Thymus (tissue), 11 donors: ENCODE data around the gene KIF16B. TPM values are rescaled to one million over a fixed set of nuclear protein-coding genes. Genes with fewer than 3 reads are reported as not detected.
"Not testable (repeated sequence)": the region's sequence is repeated elsewhere in the genome, so short reads cannot be mapped to it uniquely, and the experiment has no call there.

Source experiments
- DNase-seq, 9 donors: peaks; one replicate each; pipeline ENCODE4 v3.0.0-alpha.2; 2013; ENCODE audit warnings: low spot score in 9 of 9, low read depth in 6 of 9, missing footprints in 1 of 9
- H3K27ac ChIP-seq, 2 donors: one replicate each; pipeline ENCODE4 v1.5.1; 2013; ENCODE audit warnings: control low read depth in 1 of 2, low read depth in 1 of 2, low read length in 1 of 2, mild to moderate bottlenecking in 1 of 2, moderate library complexity in 1 of 2
- H3K27me3 ChIP-seq, 2 donors: one replicate each; pipeline ENCODE4 v1.5.1; 2013; ENCODE audit warnings: low read length in 1 of 2; ENCODE audit not compliant: control insufficient read depth in 2 of 2, insufficient read depth in 1 of 2
- H3K36me3 ChIP-seq, 2 donors: one replicate each; pipeline ENCODE4 v1.5.1; 2013; ENCODE audit warnings: low read length in 1 of 2, mild to moderate bottlenecking in 1 of 2, moderate library complexity in 1 of 2; ENCODE audit not compliant: control insufficient read depth in 2 of 2, insufficient read depth in 2 of 2
- H3K4me1 ChIP-seq, 2 donors: one replicate each; pipeline ENCODE4 v1.5.1; 2013; ENCODE audit warnings: low read length in 2 of 2; ENCODE audit not compliant: control insufficient read depth in 2 of 2, insufficient read depth in 2 of 2
- H3K4me3 ChIP-seq, 2 donors: one replicate each; pipeline ENCODE4 v1.5.1; 2013; ENCODE audit warnings: low read length in 2 of 2, control low read depth in 1 of 2, mild to moderate bottlenecking in 1 of 2
- H3K9me3 ChIP-seq, 2 donors: one replicate each; pipeline ENCODE4 v1.5.1; 2013; ENCODE audit warnings: low read length in 1 of 2, mild to moderate bottlenecking in 1 of 2; ENCODE audit not compliant: control insufficient read depth in 2 of 2, insufficient read depth in 1 of 2
- WGBS: extraction: QIAGEN DNeasy Blood & Tissue Kit; methylation state at CpG from one replicate; pipeline ENCODE4 v1.1.7; 2013; 5-methylcytosine and 5-hydroxymethylcytosine counted together
- polyA plus RNA-seq: library from polyadenylated mRNA; stranded (reverse); fragments of 200-250 nt; gene quantifications from one replicate; pipeline ENCODE4 v1.2.3, GENCODE V29; 2013
- total RNA-seq: library from RNA; stranded (reverse); fragments of 120-200 nt; gene quantifications from one replicate; pipeline ENCODE4 v1.2.4, GENCODE V29; 2013
- donor health status: healthy.

The KIF16B gene
- total and polyA plus RNA-seq, 2 donors = 5.2 to 6.7 TPM

- Histone ChIP-seq H3K4me3 (no peak overlapping the region), H3K36me3 (no peaks in the 10 kb centered on the region), H3K27me3 (peaks cover 0 to 8% of the 10 kb centered on the region in 2 donors), H3K9me3 (no peaks in the 10 kb centered on the region), H3K27ac (no peak overlapping the region), H3K4me1 (peaks cover 4 to 5% of the 10 kb centered on the region in 2 donors)
- 91% methylated on average over 3 of the region's 3 CpGs for WGBS
- no peak for DNase-seq
Observed at GRCh38 chr20:16580147-16580546, 6.9 kb upstream of the KIF16B start.

GRCh38 chr20:16576219-16576618, 3.0 kb upstream of the KIF16B start:
- Histone ChIP-seq H3K4me3 (no peak overlapping the region), H3K9me3 (no peaks in the 10 kb centered on the region), H3K36me3 (no peaks in the 10 kb centered on the region), H3K4me1 (peaks cover 8 to 20% of the 10 kb centered on the region in 2 donors), H3K27me3 (peaks cover 0 to 17% of the 10 kb centered on the region in 2 donors), H3K27ac (no peak overlapping the region)
- WGBS = 97% methylated on average over 8 of the region's 8 CpGs
- no peak for DNase-seq

- Histone ChIP-seq H3K4me1 (peaks cover 8 to 18% of the 10 kb centered on the region in 2 donors), H3K9me3 (no peaks in the 10 kb centered on the region), H3K27ac (no peak overlapping the region), H3K36me3 (no peaks in the 10 kb centered on the region), H3K27me3 (peaks cover 0 to 17% of the 10 kb centered on the region in 2 donors), H3K4me3 (peak overlapping the region; percentile 51 to 60)
- WGBS = 47% methylated on average over 18 of the region's 18 CpGs
- no peak for DNase-seq
Observed at GRCh38 chr20:16575390-16576140, 2.3 kb upstream of the KIF16B start.

GRCh38 chr20:16574656-16575355, 1.6 kb upstream of the KIF16B start:
- peak in 8 of 9 donors; percentile 43 to 85 (median 66) for DNase-seq
- 8% methylated on average over 39 of the region's 39 CpGs for WGBS
- H3K27me3 ChIP-seq = peaks cover 0 to 17% of the 10 kb centered on the region in 2 donors
- peaks cover 8 to 18% of the 10 kb centered on the region in 2 donors for H3K4me1 ChIP-seq
- peak overlapping the region; percentile 51 to 60 for H3K4me3 ChIP-seq
- no peak overlapping the region for H3K27ac ChIP-seq
- no peaks in the 10 kb centered on the region for H3K36me3 ChIP-seq
- no peaks in the 10 kb centered on the region for H3K9me3 ChIP-seq

GRCh38 chr20:16571333-16571732, 1.9 kb downstream of the KIF16B start:
- Histone ChIP-seq H3K27me3 (peaks cover 0 to 17% of the 10 kb centered on the region in 2 donors), H3K4me1 (peaks cover 8 to 18% of the 10 kb centered on the region in 2 donors), H3K27ac (no peak overlapping the region), H3K9me3 (no peaks in the 10 kb centered on the region), H3K36me3 (no peaks in the 10 kb centered on the region), H3K4me3 (no peak overlapping the region)
- DNase-seq = no peak
- WGBS = 98% methylated on average over 5 of the region's 5 CpGs

GRCh38 chr20:16569246-16570153, 3.7 kb downstream of the KIF16B start:
- H3K27me3 ChIP-seq = peaks cover 0 to 3% of the 10 kb centered on the region in 2 donors
- no peaks in the 10 kb centered on the region for H3K9me3 ChIP-seq
- H3K36me3 ChIP-seq = no peaks in the 10 kb centered on the region
- no peak overlapping the region for H3K27ac ChIP-seq
- WGBS = 84% methylated on average over 4 of the region's 4 CpGs
- H3K4me1 ChIP-seq = peaks cover 2 to 11% of the 10 kb centered on the region in 2 donors
- no peak overlapping the region for H3K4me3 ChIP-seq
- DNase-seq = no peak

- no peak overlapping the region for H3K4me3 ChIP-seq
- no peak for DNase-seq
- H3K4me1 ChIP-seq = no peaks in the 10 kb centered on the region
- H3K27me3 ChIP-seq = no peaks in the 10 kb centered on the region
- H3K27ac ChIP-seq = no peak overlapping the region
- H3K36me3 ChIP-seq = no peaks in the 10 kb centered on the region
- H3K9me3 ChIP-seq = no peaks in the 10 kb centered on the region
- 95% methylated on average over 5 of the region's 5 CpGs for WGBS
Observed at GRCh38 chr20:16566080-16566479, 7.2 kb downstream of the KIF16B start.

GRCh38 chr20:16564079-16564478, 9.2 kb downstream of the KIF16B start:
- H3K36me3 ChIP-seq, H3K27ac ChIP-seq, H3K4me1 ChIP-seq, H3K27me3 ChIP-seq, H3K4me3 ChIP-seq, H3K9me3 ChIP-seq, DNase-seq: not testable (repeated sequence)
- WGBS = 89% methylated on average over 5 of the region's 5 CpGs
